GM19099 (cell line): Measurements from ENCODE around the gene IL1RAPL2.

Experiments used
- POLR2A ChIP-seq: IDR thresholded peaks from 3 replicates; pipeline ENCODE4 v1.6.1; 2011; ENCODE audit warnings: low read depth; ENCODE audit not compliant: insufficient read length; ENCODE audit errors: extremely low read depth

The IL1RAPL2 gene

GRCh38 chrX:104659005-104659744 is 93.2 kb downstream of the IL1RAPL2 start:
- no peak for TF ChIP-seq POLR2A

GRCh38 chrX:104660092-104660491 is 94.1 kb downstream of the IL1RAPL2 start:
- TF ChIP-seq POLR2A, result no peak

GRCh38 chrX:104662694-104663093 is 96.7 kb downstream of the IL1RAPL2 start:
- TF ChIP-seq POLR2A, result no peak

GRCh38 chrX:104665691-104666090 is 99.7 kb downstream of the IL1RAPL2 start:
- no peak for TF ChIP-seq POLR2A

- TF ChIP-seq POLR2A, result no peak
These were observed 102.6 kb downstream of the IL1RAPL2 start for GRCh38 chrX:104668550-104668949.

- no peak for TF ChIP-seq POLR2A
These were observed 103.1 kb downstream of the IL1RAPL2 start for GRCh38 chrX:104669063-104669462.

GRCh38 chrX:104670051-104670450 is 104.1 kb downstream of the IL1RAPL2 start:
- no peak for TF ChIP-seq POLR2A

- no peak for TF ChIP-seq POLR2A
These were observed 113.2 kb downstream of the IL1RAPL2 start for GRCh38 chrX:104679175-104679574.

GRCh38 chrX:104681214-104681613 is 115.2 kb downstream of the IL1RAPL2 start:
- TF ChIP-seq POLR2A, result no peak

- TF ChIP-seq POLR2A, result no peak
These were observed 118.1 kb downstream of the IL1RAPL2 start for GRCh38 chrX:104684077-104684476.

- no peak for TF ChIP-seq POLR2A
These were observed 129.6 kb downstream of the IL1RAPL2 start for GRCh38 chrX:104695593-104695992.

- no peak for TF ChIP-seq POLR2A
These were observed 130.7 kb downstream of the IL1RAPL2 start for GRCh38 chrX:104696667-104697066.

- no peak for TF ChIP-seq POLR2A
These were observed 131.3 kb downstream of the IL1RAPL2 start for GRCh38 chrX:104697294-104697693.

GRCh38 chrX:104707042-104707441 is 141.0 kb downstream of the IL1RAPL2 start:
- TF ChIP-seq POLR2A, result no peak

GRCh38 chrX:104707572-104707971 is 141.6 kb downstream of the IL1RAPL2 start:
- TF ChIP-seq POLR2A, result no peak

GRCh38 chrX:104712515-104712914 is 146.5 kb downstream of the IL1RAPL2 start:
- TF ChIP-seq POLR2A, result no peak

GRCh38 chrX:104721854-104722253 is 155.9 kb downstream of the IL1RAPL2 start:
- no peak for TF ChIP-seq POLR2A
